Activated CD8-positive, alpha-beta memory T cell treated with anti-CD3 and anti-CD28 coated beads, Interleukin-2, amount 10 ng/mL, durations not matched to agents 7 days and 5 days (primary cell): ENCODE results near the gene ABR. TPM values are rescaled to one million over a fixed set of nuclear protein-coding genes. Genes with fewer than 3 reads are reported as not detected.
A peak's percentile ranks its signal among the peaks of the same experiment; 100 is the strongest.
"Not testable (repeated sequence)": the region's sequence is repeated elsewhere in the genome, so short reads cannot be mapped to it uniquely, and the experiment has no call there.

Experiments used
- ATAC-seq: fragments of 150-1000 bp; cut with Tn5 transposase; one replicate; pipeline ENCODE4 v1.10.0; 2021; ENCODE audit warnings: moderate library complexity
- CTCF ChIA-PET: fragments of 350-600 bp; sonication (Branson Sonifier 250); formaldehyde crosslinking; loops from one replicate; lab custom pipeline; 2021; ENCODE audit warnings: antibody characterized with exemption; lab: Charles Lee
- DNase-seq: peaks from one replicate; pipeline ENCODE4 v3.0.0-alpha.2; 2020
- H3K27ac Mint-ChIP-seq: one replicate; pipeline ENCODE4 v1.8.0; 2021; ENCODE audit warnings: mild to moderate bottlenecking, mixed read lengths
- H3K27me3 Mint-ChIP-seq: one replicate; pipeline ENCODE4 v1.8.0; 2021; ENCODE audit warnings: mixed read lengths
- H3K36me3 Mint-ChIP-seq: one replicate; pipeline ENCODE4 v1.8.0; 2021; ENCODE audit warnings: mild to moderate bottlenecking, mixed read lengths
- H3K4me1 Mint-ChIP-seq: one replicate; pipeline ENCODE4 v1.8.0; 2021; ENCODE audit warnings: mixed read lengths
- H3K4me3 Mint-ChIP-seq: one replicate; pipeline ENCODE4 v1.8.0; 2021; ENCODE audit warnings: mild to moderate bottlenecking, moderate library complexity, mixed read lengths
- H3K9me3 Mint-ChIP-seq: one replicate; pipeline ENCODE4 v1.8.0; 2022; ENCODE audit warnings: low read depth, mixed read lengths
- total RNA-seq, 2 experiments: library from RNA; stranded (reverse); gene quantifications; one replicate each; pipeline ENCODE4 v1.2.3, GENCODE V29; 2021

The ABR gene
- total RNA-seq, 2 experiments from 2014 or later: 83.2 to 145 TPM

- Mint-ChIP-seq H3K9me3 (no peaks in the 10 kb centered on the region), H3K4me3 (peak overlapping the region; percentile 11), H3K4me1 (peaks cover 62% of the 10 kb centered on the region), H3K27ac (peak overlapping the region; percentile 26), H3K36me3 (no peaks in the 10 kb centered on the region), H3K27me3 (no peaks in the 10 kb centered on the region)
- CTCF ChIA-PET: interaction anchor here (1.1 to 3.4 kb wide), 4 partner anchors 9 to 87 kb away, joined by 5 to 21 read pairs (median 8); no protein-coding TSS in a partner anchor
- ATAC-seq (no peak), DNase-seq (no peak)
These were observed 68.8 kb downstream of the ABR start for GRCh38 chr17:1110862-1111598.

GRCh38 chr17:1110541-1110861, 69.3 kb downstream of the ABR start:
- Mint-ChIP-seq H3K9me3 (no peaks in the 10 kb centered on the region), H3K27ac (peak overlapping the region; percentile 80)
- ATAC-seq: no peak

GRCh38 chr17:1109606-1110540, 69.9 kb downstream of the ABR start:
- peak overlapping the region; percentile 80 for H3K4me3 Mint-ChIP-seq
- H3K27me3 Mint-ChIP-seq: no peaks in the 10 kb centered on the region
- DNase-seq (peak; percentile 74), ATAC-seq (peak; percentile 52)
- H3K9me3 Mint-ChIP-seq: no peaks in the 10 kb centered on the region
- peak overlapping the region; percentile 80 for H3K27ac Mint-ChIP-seq
- H3K4me1 Mint-ChIP-seq: peaks cover 53% of the 10 kb centered on the region
- H3K36me3 Mint-ChIP-seq: no peaks in the 10 kb centered on the region
- CTCF ChIA-PET: interaction anchor here (0.6 to 3.4 kb wide), 5 partner anchors 10 to 111 kb away, joined by 3 to 21 read pairs (median 6); no protein-coding TSS in a partner anchor

More at GRCh38 chr17:1110541-1110861, 69.3 kb downstream of the ABR start:
- Mint-ChIP-seq H3K27me3 (no peaks in the 10 kb centered on the region), H3K4me3 (peak overlapping the region; percentile 80), H3K36me3 (no peaks in the 10 kb centered on the region), H3K4me1 (peaks cover 59% of the 10 kb centered on the region)
- CTCF ChIA-PET: interaction anchor here (1.1 to 3.4 kb wide), 4 partner anchors 9 to 88 kb away, joined by 5 to 21 read pairs (median 8); no protein-coding TSS in a partner anchor
- no peak for DNase-seq

GRCh38 chr17:1108765-1109605, 70.8 kb downstream of the ABR start:
- H3K27ac Mint-ChIP-seq: peak overlapping the region; percentile 81

GRCh38 chr17:1108478-1108764, 71.4 kb downstream of the ABR start:
- peak overlapping the region; percentile 80 for H3K4me3 Mint-ChIP-seq
- no peak for DNase-seq
- H3K9me3 Mint-ChIP-seq: no peaks in the 10 kb centered on the region
- CTCF ChIA-PET: interaction anchor here (0.7 to 1.2 kb wide), 5 partner anchors 13 to 90 kb away, joined by 3 to 9 read pairs (median 4); no protein-coding TSS in a partner anchor
- no peak for ATAC-seq
- no peaks in the 10 kb centered on the region for H3K27me3 Mint-ChIP-seq
- H3K4me1 Mint-ChIP-seq: peaks cover 52% of the 10 kb centered on the region
- no peaks in the 10 kb centered on the region for H3K36me3 Mint-ChIP-seq
- peak overlapping the region; percentile 24 for H3K27ac Mint-ChIP-seq

More at GRCh38 chr17:1108765-1109605, 70.8 kb downstream of the ABR start:
- DNase-seq (peak; percentile 73), ATAC-seq (peak; percentile 83)
- CTCF ChIA-PET: interaction anchor here (1.0 to 1.2 kb wide), 4 partner anchors 14 to 89 kb away, joined by 3 to 9 read pairs (median 4); no protein-coding TSS in a partner anchor
- Mint-ChIP-seq H3K4me1 (peaks cover 49% of the 10 kb centered on the region), H3K9me3 (no peaks in the 10 kb centered on the region), H3K36me3 (no peaks in the 10 kb centered on the region), H3K4me3 (peak overlapping the region; percentile 80), H3K27me3 (no peaks in the 10 kb centered on the region)

- DNase-seq (no peak), ATAC-seq (no peak)
- Mint-ChIP-seq H3K9me3 (no peaks in the 10 kb centered on the region), H3K4me3 (peak overlapping the region; percentile 80), H3K27me3 (no peaks in the 10 kb centered on the region), H3K27ac (peak overlapping the region; percentile 44), H3K4me1 (peaks cover 50% of the 10 kb centered on the region), H3K36me3 (no peaks in the 10 kb centered on the region)
- CTCF ChIA-PET: interaction anchor here (0.7 to 1.2 kb wide), 4 partner anchors 14 to 90 kb away, joined by 3 to 9 read pairs (median 4); no protein-coding TSS in a partner anchor
These were observed 71.9 kb downstream of the ABR start for GRCh38 chr17:1107777-1108477.

- Mint-ChIP-seq H3K36me3 (no peaks in the 10 kb centered on the region), H3K27ac (peak overlapping the region; percentile 44), H3K27me3 (no peaks in the 10 kb centered on the region), H3K4me1 (peaks cover 46% of the 10 kb centered on the region), H3K4me3 (peak overlapping the region; percentile 80), H3K9me3 (no peaks in the 10 kb centered on the region)
- ATAC-seq (no peak), DNase-seq (no peak)
- CTCF ChIA-PET: interaction anchor here (0.5 to 0.7 kb wide), 2 partner anchors 63 to 159 kb away, joined by 3 to 4 read pairs; no protein-coding TSS in a partner anchor
These were observed 72.6 kb downstream of the ABR start for GRCh38 chr17:1107083-1107776.

GRCh38 chr17:1104222-1104621, 75.6 kb downstream of the ABR start:
- CTCF ChIA-PET: no interaction called here
- H3K4me1 Mint-ChIP-seq: peaks cover 28% of the 10 kb centered on the region
- ATAC-seq: no peak
- no peak overlapping the region for H3K4me3 Mint-ChIP-seq
- peaks cover 10% of the 10 kb centered on the region for H3K36me3 Mint-ChIP-seq
- H3K27ac Mint-ChIP-seq: no peak overlapping the region
- no peaks in the 10 kb centered on the region for H3K27me3 Mint-ChIP-seq
- H3K9me3 Mint-ChIP-seq: no peaks in the 10 kb centered on the region
- no peak for DNase-seq

GRCh38 chr17:1100382-1100781, 79.4 kb downstream of the ABR start:
- no peak overlapping the region for H3K4me3 Mint-ChIP-seq
- H3K9me3 Mint-ChIP-seq: no peaks in the 10 kb centered on the region
- DNase-seq (no peak), ATAC-seq (no peak)
- peaks cover 20% of the 10 kb centered on the region for H3K36me3 Mint-ChIP-seq
- H3K27me3 Mint-ChIP-seq: no peaks in the 10 kb centered on the region
- no peak overlapping the region for H3K27ac Mint-ChIP-seq
- peaks cover 35% of the 10 kb centered on the region for H3K4me1 Mint-ChIP-seq
- CTCF ChIA-PET: interaction anchor here (0.6 to 1.4 kb wide), 3 partner anchors 12 to 42 kb away, joined by 3 to 7 read pairs (median 3); no protein-coding TSS in a partner anchor

- Mint-ChIP-seq H3K9me3 (no peaks in the 10 kb centered on the region), H3K27ac (no peak overlapping the region), H3K4me3 (no peak overlapping the region), H3K4me1 (peaks cover 35% of the 10 kb centered on the region), H3K27me3 (no peaks in the 10 kb centered on the region), H3K36me3 (peaks cover 23% of the 10 kb centered on the region)
- ATAC-seq: no peak
- DNase-seq: no peak
- CTCF ChIA-PET: interaction anchor here (1.4 to 1.5 kb wide), 2 partner anchors 24 to 41 kb away, joined by 4 to 7 read pairs; no protein-coding TSS in a partner anchor
These were observed 80.5 kb downstream of the ABR start for GRCh38 chr17:1099242-1099641.

- Mint-ChIP-seq H3K36me3 (peaks cover 27% of the 10 kb centered on the region), H3K4me1 (peaks cover 30% of the 10 kb centered on the region)
- not testable (repeated sequence) for H3K4me3 Mint-ChIP-seq, DNase-seq, ATAC-seq, H3K27ac Mint-ChIP-seq, H3K9me3 Mint-ChIP-seq, H3K27me3 Mint-ChIP-seq
- CTCF ChIA-PET: interaction anchor here (1.5 kb wide), 1 partner anchor 40 kb away, joined by 4 read pairs; no protein-coding TSS in a partner anchor
These were observed 81.6 kb downstream of the ABR start for GRCh38 chr17:1097972-1098744.
